GM12801 (cell line): ENCODE results near the gene CACNA1C.

Experiments
- TF ChIP-seq, protein P1 (sequence below): IDR thresholded peaks from one replicate; pipeline ENCODE4 v1.5.1; 2011; ENCODE audit warnings: control low read depth; ENCODE audit not compliant: insufficient read length; ENCODE audit errors: extremely low read depth

CACNA1C gene

DNA sequence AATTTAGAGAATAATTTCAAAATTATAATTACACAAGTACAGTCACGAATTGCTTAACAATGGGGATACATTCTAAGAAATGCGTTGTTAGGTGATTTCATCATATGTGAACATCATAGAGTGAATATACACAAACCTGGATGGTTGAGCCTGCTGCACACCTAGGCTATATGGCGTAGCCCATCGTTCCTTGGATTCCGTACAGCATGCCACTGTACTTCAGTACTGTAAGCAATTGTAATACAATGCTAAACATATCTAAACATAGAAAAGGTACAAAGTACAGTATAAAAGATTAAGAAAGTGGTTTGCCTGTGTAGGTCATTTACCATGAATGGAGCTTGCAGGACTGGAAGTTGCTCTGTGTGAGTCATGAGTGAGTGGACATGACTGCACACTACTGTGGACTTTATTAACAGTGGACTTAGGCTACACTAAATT is 286.2 kb downstream of the CACNA1C start:
- TF ChIP-seq, protein P1, sequence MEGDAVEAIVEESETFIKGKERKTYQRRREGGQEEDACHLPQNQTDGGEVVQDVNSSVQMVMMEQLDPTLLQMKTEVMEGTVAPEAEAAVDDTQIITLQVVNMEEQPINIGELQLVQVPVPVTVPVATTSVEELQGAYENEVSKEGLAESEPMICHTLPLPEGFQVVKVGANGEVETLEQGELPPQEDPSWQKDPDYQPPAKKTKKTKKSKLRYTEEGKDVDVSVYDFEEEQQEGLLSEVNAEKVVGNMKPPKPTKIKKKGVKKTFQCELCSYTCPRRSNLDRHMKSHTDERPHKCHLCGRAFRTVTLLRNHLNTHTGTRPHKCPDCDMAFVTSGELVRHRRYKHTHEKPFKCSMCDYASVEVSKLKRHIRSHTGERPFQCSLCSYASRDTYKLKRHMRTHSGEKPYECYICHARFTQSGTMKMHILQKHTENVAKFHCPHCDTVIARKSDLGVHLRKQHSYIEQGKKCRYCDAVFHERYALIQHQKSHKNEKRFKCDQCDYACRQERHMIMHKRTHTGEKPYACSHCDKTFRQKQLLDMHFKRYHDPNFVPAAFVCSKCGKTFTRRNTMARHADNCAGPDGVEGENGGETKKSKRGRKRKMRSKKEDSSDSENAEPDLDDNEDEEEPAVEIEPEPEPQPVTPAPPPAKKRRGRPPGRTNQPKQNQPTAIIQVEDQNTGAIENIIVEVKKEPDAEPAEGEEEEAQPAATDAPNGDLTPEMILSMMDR: no peak

DNA sequence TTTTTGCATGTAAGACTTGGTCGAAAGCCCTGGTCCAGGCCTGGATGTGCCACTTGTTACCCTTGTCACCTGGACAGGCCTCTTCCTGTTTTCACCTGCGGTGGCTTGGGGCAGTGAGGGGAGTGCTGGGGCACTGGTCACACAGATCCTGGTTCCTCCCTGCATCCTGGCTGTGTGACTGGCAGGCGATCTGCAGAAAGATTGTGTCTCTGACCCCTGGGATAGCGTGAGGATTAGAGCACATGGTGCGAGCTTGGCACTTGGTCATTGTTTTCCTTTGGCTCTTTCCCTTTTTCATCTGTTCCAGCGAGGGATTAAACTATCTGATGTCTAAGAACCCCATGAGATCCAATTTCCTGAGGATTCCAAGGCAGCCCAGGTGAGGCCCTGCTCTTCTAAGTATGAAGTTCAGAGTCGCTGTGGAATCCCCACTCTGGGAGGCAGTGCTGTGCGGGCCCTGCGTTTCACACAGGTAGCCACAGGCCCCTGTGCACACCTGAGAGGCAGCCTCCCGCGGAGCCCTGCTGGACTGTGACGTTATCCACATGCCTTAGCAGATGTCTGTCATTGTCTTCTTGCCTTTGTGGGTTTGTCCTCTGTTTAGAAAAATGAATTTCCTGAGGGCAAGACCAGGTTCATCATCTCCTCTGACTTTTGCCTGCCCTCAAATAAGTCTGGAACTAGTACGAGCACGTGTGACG is 288.4 kb downstream of the CACNA1C start:
- TF ChIP-seq, protein P1: no peak

DNA sequence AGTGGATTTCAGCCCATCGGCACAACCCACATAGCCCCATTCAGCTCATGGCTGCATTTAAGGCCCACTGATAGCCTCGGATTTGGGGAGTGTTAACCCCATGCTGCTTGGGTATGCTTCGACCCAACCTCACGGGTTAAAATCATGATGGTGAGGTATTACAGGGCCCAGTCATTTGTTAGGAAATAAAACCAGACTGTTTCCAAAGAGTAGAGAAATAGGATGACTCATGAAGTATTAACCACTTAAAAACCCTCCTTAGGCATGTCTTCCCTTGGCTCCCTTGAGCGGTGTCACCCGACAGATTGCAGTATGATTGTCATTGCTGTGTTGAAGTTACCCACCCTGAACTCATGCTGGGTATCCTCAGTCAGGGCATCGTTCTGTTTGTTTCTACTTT is 289.1 kb downstream of the CACNA1C start:
- TF ChIP-seq, protein P1: no peak

DNA sequence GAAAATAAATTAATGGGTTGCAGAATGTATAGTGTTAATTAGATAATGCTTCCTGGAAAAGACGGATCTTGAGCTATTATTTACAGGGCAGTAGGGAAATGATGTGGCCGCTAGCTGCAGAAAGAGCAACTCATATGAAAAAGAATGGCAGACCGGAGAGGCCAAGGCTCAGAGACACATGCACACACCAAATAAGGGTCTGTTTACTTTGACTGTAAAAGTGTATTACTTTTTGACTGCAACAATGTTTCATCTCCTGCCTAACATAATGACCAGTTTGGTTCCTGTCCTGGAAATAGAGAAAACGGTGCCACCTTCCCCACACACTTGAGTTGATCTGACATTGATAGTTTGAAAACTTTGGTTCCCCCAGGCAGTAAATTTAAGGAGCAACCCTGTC is 290.9 kb downstream of the CACNA1C start:
- TF ChIP-seq, protein P1: no peak

DNA sequence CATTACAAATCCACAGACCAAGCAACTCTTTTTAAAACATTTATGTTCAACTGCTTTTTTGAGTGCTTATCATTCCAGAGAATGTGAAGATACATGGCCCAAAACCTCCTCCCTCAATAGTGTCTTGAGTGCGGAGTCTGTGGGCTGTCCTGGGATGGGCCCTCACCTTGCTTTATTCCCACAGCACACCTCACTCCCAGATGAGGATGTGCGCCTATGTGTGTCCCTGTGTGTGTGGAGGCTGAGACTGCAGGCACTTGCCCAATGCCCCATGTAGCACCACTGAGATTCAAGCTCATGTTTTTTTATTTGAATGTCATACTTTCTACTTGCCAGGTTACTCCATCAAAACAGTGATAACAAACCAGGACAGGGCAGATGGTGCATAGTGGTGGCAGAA is 291.7 kb downstream of the CACNA1C start:
- TF ChIP-seq, protein P1: no peak

DNA sequence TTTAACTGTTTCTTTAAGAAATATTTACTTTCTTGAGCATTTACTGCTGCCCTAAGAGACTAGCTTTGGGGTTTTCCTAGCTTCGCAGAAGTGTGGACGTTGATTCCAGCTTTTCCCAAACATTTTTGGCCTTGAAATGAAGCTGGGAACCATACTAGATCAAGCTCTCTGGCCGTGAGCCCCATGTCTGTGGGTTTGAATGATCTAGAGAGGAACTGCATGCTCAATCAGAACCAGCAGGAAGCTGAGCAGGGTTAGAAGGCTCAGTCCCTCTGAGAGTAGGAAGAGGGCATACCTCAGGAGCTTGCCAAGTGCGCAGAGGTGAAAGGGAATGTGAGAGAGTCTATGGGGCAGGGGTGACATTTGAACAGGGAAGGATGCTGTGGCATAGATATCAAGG is 292.1 kb downstream of the CACNA1C start:
- TF ChIP-seq, protein P1: no peak

DNA sequence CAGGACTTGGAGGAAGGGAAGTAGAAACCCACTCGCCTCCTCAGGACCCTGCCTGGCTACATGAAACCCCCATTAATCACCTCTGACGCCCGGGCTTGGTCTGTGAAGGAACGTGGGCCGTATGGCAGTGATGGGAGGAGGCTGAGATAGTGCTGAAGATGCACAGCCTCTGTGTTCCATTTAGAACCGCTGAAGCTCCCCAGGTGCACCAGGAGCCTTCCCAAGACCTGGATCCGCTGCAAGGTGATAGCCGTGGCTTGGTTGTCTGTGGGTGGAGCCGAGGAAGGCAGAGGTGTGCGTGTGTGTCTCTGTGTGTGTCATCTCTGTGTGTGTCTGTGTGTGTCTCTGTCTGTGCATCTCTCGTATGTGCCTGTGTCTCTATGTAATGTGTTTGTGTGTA is 293.1 kb downstream of the CACNA1C start:
- TF ChIP-seq, protein P1: no peak
